ENCODE data around the gene LRRC28.

Gene LRRC28

GRCh38 chr15:99307735-99308134 is 56.5 kb downstream of the LRRC28 start:
- DNase-seq, result no peak

GRCh38 chr15:99310745-99311144 is 59.5 kb downstream of the LRRC28 start:
- no peak for DNase-seq

GRCh38 chr15:99312228-99312627 is 60.9 kb downstream of the LRRC28 start:
- DNase-seq, result no peak

- DNase-seq, result no peak
Observed at GRCh38 chr15:99312794-99313193, 61.5 kb downstream of the LRRC28 start.

GRCh38 chr15:99315636-99316035 is 64.4 kb downstream of the LRRC28 start:
- DNase-seq, result no peak

- no peak for DNase-seq
Observed at GRCh38 chr15:99320374-99321215, 69.3 kb downstream of the LRRC28 start.

- no peak for DNase-seq
Observed at GRCh38 chr15:99321468-99321867, 70.2 kb downstream of the LRRC28 start.

GRCh38 chr15:99322643-99323405 is 71.5 kb downstream of the LRRC28 start:
- DNase-seq, result no peak

- DNase-seq, result no peak
Observed at GRCh38 chr15:99324082-99324620, 72.9 kb downstream of the LRRC28 start.

- no peak for DNase-seq
Observed at GRCh38 chr15:99324700-99325099, 73.4 kb downstream of the LRRC28 start.

- DNase-seq, result no peak
Observed at GRCh38 chr15:99326235-99326634, 75.0 kb downstream of the LRRC28 start.

- DNase-seq, result no peak
Observed at GRCh38 chr15:99328106-99329072, 77.1 kb downstream of the LRRC28 start.

- DNase-seq, result no peak
Observed at GRCh38 chr15:99331381-99331780, 80.1 kb downstream of the LRRC28 start.

- no peak for DNase-seq
Observed at GRCh38 chr15:99333413-99333812, 82.1 kb downstream of the LRRC28 start.

GRCh38 chr15:99333981-99334380 is 82.7 kb downstream of the LRRC28 start:
- no peak for DNase-seq

GRCh38 chr15:99335508-99335907 is 84.2 kb downstream of the LRRC28 start:
- no peak for DNase-seq

- DNase-seq, result no peak
Observed at GRCh38 chr15:99336794-99337193, 85.5 kb downstream of the LRRC28 start.

GRCh38 chr15:99340347-99340746 is 89.1 kb downstream of the LRRC28 start:
- no peak for DNase-seq

GRCh38 chr15:99341786-99342185 is 90.5 kb downstream of the LRRC28 start:
- DNase-seq, result no peak

- no peak for DNase-seq
Observed at GRCh38 chr15:99343208-99343607, 91.9 kb downstream of the LRRC28 start.

GRCh38 chr15:99343881-99344551 is 92.7 kb downstream of the LRRC28 start:
- no peak for DNase-seq

GRCh38 chr15:99344639-99345038 is 93.4 kb downstream of the LRRC28 start:
- no peak for DNase-seq

All from NCI-H1417 treated with DMSO at 0.1 percent for 48 hours (cell line).